Activated CD4-positive, alpha-beta memory T cell treated with anti-CD3 and anti-CD28 coated beads, Interleukin-2, amount 10 ng/mL, durations not matched to agents 7 days and 5 days (primary cell): ENCODE results near the gene KDSR. TPM values are rescaled to one million over a fixed set of nuclear protein-coding genes. Genes with fewer than 3 reads are reported as not detected.
A peak's percentile ranks its signal among the peaks of the same experiment; 100 is the strongest.

Source experiments
- CTCF ChIA-PET: fragments of 350-600 bp; sonication (Branson Sonifier 250); formaldehyde crosslinking; loops from one replicate; lab custom pipeline; 2021; ENCODE audit warnings: antibody characterized with exemption, inconsistent platforms; lab: Charles Lee
- POLR2A ChIA-PET: fragments of 350-600 bp; sonication (Branson Sonifier 250); formaldehyde crosslinking; loops from one replicate; lab custom pipeline; 2021; ENCODE audit warnings: antibody characterized with exemption; lab: Charles Lee
- DNase-seq: peaks from one replicate; pipeline ENCODE4 v3.0.0-alpha.2; 2020
- H3K27ac Mint-ChIP-seq: one replicate; pipeline ENCODE4 v1.8.0; 2021; ENCODE audit warnings: mild to moderate bottlenecking, mixed read lengths
- H3K27me3 Mint-ChIP-seq: one replicate; pipeline ENCODE4 v1.8.0; 2021; ENCODE audit warnings: mixed read lengths
- H3K36me3 Mint-ChIP-seq: one replicate; pipeline ENCODE4 v1.8.0; 2021; ENCODE audit warnings: low read depth, mixed read lengths
- H3K4me1 Mint-ChIP-seq: one replicate; pipeline ENCODE4 v1.8.0; 2021; ENCODE audit warnings: mixed read lengths
- H3K4me3 Mint-ChIP-seq: one replicate; pipeline ENCODE4 v1.8.0; 2021; ENCODE audit warnings: mild to moderate bottlenecking, mixed read lengths
- H3K9me3 Mint-ChIP-seq: one replicate; pipeline ENCODE4 v1.8.0; 2021; ENCODE audit warnings: mixed read lengths
- total RNA-seq, 2 experiments: library from RNA; stranded (reverse); gene quantifications; one replicate each; pipeline ENCODE4 v1.2.3, GENCODE V29; 2021

The KDSR gene
- total RNA-seq, 2 experiments from 2014 or later, result 60.9 to 66.4 TPM

DNA sequence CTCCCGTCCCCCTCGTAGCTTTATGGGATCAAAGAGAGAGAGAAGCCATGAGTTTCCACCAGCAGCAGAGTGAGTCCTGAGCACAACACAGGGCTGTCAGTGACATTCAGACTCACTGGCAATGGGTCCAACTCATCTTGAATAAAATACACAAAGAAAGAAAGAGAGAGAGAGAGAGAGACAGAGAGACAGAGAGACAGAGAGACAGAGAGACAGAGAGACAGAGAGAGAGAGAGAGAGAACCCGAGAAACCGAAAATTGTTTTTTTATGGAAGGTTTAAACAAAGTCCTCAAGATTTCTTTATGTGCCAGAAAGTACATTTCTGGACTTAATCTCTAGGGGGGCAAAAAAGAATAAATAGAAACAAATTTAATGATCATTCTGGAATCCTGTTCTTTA lies 35.9 kb downstream of the KDSR start:
- ChIA-PET CTCF (interaction anchor here (0.8 to 3.2 kb wide), 5 partner anchors 8 to 314 kb away, joined by 3 to 15 read pairs (median 7); no protein-coding TSS in a partner anchor), POLR2A (no interaction called here)
- H3K9me3 Mint-ChIP-seq, result no peaks in the 10 kb centered on the region
- H3K4me1 Mint-ChIP-seq, result peaks cover under 1% of the 10 kb centered on the region
- DNase-seq, result no peak
- H3K4me3 Mint-ChIP-seq, result no peak overlapping the region
- peaks cover 37% of the 10 kb centered on the region for H3K36me3 Mint-ChIP-seq
- no peak overlapping the region for H3K27ac Mint-ChIP-seq
- no peaks in the 10 kb centered on the region for H3K27me3 Mint-ChIP-seq

DNA sequence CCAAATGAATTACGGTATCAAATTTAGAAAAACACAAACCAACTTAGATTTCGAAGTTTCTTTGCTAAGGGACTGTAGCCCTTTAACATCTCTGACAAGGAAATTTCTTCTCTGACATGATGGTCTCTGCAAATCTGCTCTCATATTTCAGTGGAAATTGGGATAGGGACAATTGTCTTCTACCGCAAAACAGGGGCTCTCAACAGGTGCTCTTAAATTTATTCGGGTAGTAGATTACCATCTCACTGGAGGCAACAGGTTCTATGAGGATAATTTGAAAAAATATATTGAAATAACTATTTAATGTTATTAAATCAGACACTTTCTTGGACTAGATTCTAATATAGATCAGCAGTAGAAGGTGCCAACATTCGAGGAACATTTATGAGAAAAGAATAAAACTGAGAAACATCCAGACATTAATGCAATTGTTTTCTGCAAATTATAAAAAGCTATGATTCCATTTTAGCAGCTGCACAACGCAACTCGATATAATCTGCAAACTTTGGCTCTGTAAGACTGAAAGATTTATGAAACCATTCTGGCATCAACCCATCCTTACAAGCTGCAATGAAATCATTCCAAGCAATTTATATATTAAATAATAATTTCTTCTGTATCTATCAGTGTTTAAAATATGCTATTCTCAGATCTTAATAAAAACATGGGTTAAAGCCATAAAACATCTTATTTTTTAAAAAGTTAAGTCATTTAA lies 37.4 kb downstream of the KDSR start:
- Mint-ChIP-seq H3K27ac (no peak overlapping the region), H3K27me3 (no peaks in the 10 kb centered on the region), H3K4me1 (no peaks in the 10 kb centered on the region), H3K9me3 (no peaks in the 10 kb centered on the region), H3K36me3 (peaks cover 25% of the 10 kb centered on the region), H3K4me3 (no peak overlapping the region)
- no peak for DNase-seq
- CTCF ChIA-PET, result interaction anchor here (1.6 kb wide), 1 partner anchor 312 kb away, joined by 7 read pairs; no protein-coding TSS in a partner anchor
- POLR2A ChIA-PET, result no interaction called here

DNA sequence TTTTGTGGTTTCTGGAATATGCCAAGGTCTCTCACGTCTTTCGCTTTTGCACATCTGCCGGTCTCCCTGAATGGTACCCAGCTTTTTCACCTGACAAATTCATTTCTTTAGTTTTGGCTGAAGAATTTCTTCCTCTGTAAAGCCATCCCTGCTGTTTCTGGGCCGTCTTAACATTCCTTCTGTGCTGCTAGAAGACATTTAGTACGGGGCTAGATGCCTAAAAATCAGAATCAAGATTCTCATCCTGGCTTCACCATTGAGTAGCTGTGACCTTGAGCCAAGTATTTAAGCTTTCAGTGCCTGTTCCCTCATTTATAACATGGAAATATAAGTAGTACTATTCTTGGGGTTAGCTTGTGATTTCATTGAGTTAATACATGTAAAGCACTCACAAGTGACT lies 41.0 kb downstream of the KDSR start:
- Mint-ChIP-seq H3K4me3 (no peak overlapping the region), H3K27me3 (no peaks in the 10 kb centered on the region), H3K4me1 (peaks cover 17% of the 10 kb centered on the region), H3K9me3 (no peaks in the 10 kb centered on the region), H3K27ac (no peak overlapping the region), H3K36me3 (peaks cover 2% of the 10 kb centered on the region)
- CTCF ChIA-PET, result interaction anchor here (1.0 to 7.2 kb wide), 9 partner anchors 8 to 308 kb away, joined by 3 to 74 read pairs (median 5); no protein-coding TSS in a partner anchor
- no peak for DNase-seq
- POLR2A ChIA-PET, result interaction anchor here (1.6 kb wide), 1 partner anchor 40 kb away, joined by 3 read pairs; no protein-coding TSS in a partner anchor

DNA sequence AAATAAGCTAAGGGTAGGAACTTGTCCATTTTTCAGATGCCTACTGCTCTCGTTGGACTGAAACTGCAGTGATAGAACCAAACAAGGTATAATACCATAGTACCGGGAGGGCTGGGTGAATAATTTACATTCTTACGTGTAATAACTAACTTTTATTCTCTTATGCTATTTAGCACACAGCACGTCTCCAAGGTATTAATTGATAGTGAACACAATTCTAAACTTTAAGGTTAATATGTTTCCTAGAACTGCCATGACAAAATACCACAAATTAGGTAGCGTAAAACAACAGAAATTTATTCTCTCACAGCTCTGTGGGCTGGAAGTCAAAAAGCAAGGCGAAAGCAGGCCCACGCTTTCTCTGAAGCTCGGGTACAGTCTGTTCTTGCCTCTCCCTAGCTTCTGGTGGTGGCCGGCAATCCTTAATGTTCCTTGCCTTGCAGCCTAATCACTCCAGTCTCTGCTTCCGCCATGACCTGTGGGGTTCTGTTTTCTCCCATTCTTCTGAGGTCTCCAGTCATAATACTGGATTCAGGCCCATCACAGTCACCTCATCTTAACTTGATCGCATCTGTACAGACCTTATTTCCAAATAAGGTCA lies 41.8 kb downstream of the KDSR start:
- Mint-ChIP-seq H3K36me3 (no peaks in the 10 kb centered on the region), H3K4me3 (no peak overlapping the region)

DNA sequence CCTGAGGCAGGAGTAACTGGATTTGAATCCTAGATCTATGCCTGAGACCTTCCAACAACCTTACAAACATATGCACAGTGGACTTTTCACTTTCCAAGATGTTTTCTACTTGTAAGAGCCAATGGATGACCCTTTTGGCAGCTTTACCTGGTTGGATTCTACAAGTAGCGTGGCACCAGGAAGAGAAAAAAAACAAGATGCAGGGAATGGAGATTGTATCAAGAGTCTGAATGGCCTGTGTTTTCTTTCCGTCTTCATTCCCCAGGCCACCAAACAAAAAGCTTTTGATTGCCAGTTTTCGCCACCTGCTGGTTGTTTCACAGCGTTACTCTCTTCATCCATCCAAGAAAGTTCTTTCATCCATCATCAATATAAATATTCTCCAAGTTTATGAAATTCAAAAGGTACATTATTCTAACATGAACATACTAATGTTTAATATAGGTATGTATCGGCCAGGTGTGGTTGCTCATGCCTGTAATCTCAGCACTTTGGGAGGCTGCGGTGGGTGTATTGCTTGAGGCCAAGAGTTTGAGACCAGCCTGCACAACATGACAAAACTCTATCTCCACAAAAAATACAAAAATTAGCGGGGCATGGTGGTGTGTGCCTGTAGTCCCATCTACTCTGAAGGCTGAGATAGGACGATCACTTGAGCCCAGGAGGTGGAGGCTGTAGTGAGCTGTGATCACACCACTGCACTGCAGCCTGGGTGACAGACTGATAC lies 43.9 kb downstream of the KDSR start:
- Mint-ChIP-seq H3K27ac (no peak overlapping the region), H3K27me3 (no peaks in the 10 kb centered on the region), H3K9me3 (no peaks in the 10 kb centered on the region), H3K4me1 (peaks cover 20% of the 10 kb centered on the region), H3K36me3 (peaks cover 12% of the 10 kb centered on the region), H3K4me3 (no peak overlapping the region)
- peak; percentile 64 for DNase-seq
- POLR2A ChIA-PET, result interaction anchor here (1.0 to 2.5 kb wide), 6 partner anchors 17 to 306 kb away, joined by 3 to 12 read pairs (median 4); partner anchors contain the start of gene VPS4B
- CTCF ChIA-PET, result interaction anchor here (0.7 to 7.2 kb wide), 22 partner anchors 9 to 305 kb away, joined by 3 to 74 read pairs (median 4); no protein-coding TSS in a partner anchor

More for the DNA sequence above, 41.8 kb downstream of the KDSR start:
- H3K4me1 Mint-ChIP-seq, result peaks cover 20% of the 10 kb centered on the region
- no peak overlapping the region for H3K27ac Mint-ChIP-seq
- ChIA-PET CTCF (interaction anchor here (1.0 to 7.2 kb wide), 8 partner anchors 7 to 307 kb away, joined by 4 to 74 read pairs (median 6); no protein-coding TSS in a partner anchor), POLR2A (no interaction called here)
- H3K27me3 Mint-ChIP-seq, result no peaks in the 10 kb centered on the region
- DNase-seq, result no peak
- H3K9me3 Mint-ChIP-seq, result no peaks in the 10 kb centered on the region

DNA sequence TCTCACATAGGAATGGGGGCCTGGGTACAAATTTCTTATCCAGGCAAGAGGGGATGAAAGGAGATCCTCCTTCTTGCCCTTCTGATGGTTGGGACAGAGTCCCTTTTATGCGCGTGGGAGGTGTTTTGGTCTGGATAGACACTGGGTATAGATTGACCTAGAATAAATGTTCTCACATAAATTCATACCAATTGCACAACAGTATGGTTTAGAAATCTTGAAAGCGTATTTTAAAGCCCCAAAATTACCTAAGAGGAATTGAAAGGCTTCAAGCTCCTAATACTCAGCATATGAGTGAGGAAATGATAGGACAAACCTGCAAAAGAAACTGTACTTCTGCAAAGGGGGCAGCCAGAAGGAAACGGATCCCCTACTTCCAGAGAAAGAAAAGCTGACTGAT lies 44.8 kb downstream of the KDSR start:
- Mint-ChIP-seq H3K4me1 (peaks cover 20% of the 10 kb centered on the region), H3K36me3 (peaks cover 21% of the 10 kb centered on the region), H3K9me3 (no peaks in the 10 kb centered on the region), H3K4me3 (peak overlapping the region; percentile 17), H3K27me3 (no peaks in the 10 kb centered on the region), H3K27ac (no peak overlapping the region)
- CTCF ChIA-PET, result interaction anchor here (0.7 to 7.2 kb wide), 16 partner anchors 8 to 304 kb away, joined by 3 to 74 read pairs (median 6); no protein-coding TSS in a partner anchor
- POLR2A ChIA-PET, result interaction anchor here (0.7 to 2.5 kb wide), 7 partner anchors 18 to 305 kb away, joined by 3 to 12 read pairs (median 4); no protein-coding TSS in a partner anchor
- no peak for DNase-seq

DNA sequence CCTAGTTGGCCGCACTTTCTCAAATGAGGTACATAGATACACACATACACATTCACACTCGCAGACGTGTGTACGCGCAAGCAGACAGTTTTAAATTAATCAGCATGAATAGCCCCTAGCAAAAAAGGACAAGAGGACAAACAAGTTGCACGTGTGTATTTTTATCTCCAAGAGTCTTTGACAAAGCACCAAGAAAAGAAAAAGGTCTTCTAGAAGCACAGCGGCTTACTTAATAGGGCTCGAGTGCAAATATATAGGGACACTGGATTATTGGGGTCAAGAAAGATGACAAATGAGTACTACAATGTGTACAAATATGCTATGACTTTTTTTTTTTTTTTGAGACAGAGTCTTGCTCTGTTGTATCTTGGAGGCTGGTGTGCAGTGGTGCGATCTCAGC lies 45.7 kb downstream of the KDSR start:
- Mint-ChIP-seq H3K27me3 (no peaks in the 10 kb centered on the region), H3K36me3 (peaks cover 30% of the 10 kb centered on the region), H3K4me1 (peaks cover 22% of the 10 kb centered on the region), H3K4me3 (peak overlapping the region; percentile 82), H3K9me3 (no peaks in the 10 kb centered on the region), H3K27ac (peak overlapping the region; percentile 55)
- ChIA-PET CTCF (interaction anchor here (0.8 to 7.2 kb wide), 4 partner anchors 84 to 303 kb away, joined by 3 to 74 read pairs (median 14); no protein-coding TSS in a partner anchor), POLR2A (interaction anchor here (0.7 to 1.2 kb wide), 6 partner anchors 45 to 304 kb away, joined by 3 read pairs; no protein-coding TSS in a partner anchor)
- DNase-seq, result no peak

DNA sequence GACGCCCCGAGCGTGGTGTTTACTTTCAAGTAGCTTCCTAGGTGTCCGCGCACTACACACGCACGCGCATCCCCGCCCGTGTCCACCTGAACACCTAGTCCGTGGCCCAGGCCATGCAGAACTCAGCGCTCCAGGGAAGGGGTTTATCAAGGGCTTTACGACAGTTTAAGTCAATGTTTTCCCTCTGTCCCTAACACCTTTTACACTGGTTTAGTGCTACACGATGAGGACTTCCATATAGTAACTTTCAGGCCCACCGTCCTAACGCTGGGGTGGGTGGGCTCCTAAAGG lies 46.1 kb downstream of the KDSR start:
- H3K4me1 Mint-ChIP-seq, result peaks cover 22% of the 10 kb centered on the region
- H3K9me3 Mint-ChIP-seq, result no peaks in the 10 kb centered on the region
- CTCF ChIA-PET, result interaction anchor here (3.5 to 7.2 kb wide), 2 partner anchors 119 to 303 kb away, joined by 18 to 74 read pairs; no protein-coding TSS in a partner anchor

DNA sequence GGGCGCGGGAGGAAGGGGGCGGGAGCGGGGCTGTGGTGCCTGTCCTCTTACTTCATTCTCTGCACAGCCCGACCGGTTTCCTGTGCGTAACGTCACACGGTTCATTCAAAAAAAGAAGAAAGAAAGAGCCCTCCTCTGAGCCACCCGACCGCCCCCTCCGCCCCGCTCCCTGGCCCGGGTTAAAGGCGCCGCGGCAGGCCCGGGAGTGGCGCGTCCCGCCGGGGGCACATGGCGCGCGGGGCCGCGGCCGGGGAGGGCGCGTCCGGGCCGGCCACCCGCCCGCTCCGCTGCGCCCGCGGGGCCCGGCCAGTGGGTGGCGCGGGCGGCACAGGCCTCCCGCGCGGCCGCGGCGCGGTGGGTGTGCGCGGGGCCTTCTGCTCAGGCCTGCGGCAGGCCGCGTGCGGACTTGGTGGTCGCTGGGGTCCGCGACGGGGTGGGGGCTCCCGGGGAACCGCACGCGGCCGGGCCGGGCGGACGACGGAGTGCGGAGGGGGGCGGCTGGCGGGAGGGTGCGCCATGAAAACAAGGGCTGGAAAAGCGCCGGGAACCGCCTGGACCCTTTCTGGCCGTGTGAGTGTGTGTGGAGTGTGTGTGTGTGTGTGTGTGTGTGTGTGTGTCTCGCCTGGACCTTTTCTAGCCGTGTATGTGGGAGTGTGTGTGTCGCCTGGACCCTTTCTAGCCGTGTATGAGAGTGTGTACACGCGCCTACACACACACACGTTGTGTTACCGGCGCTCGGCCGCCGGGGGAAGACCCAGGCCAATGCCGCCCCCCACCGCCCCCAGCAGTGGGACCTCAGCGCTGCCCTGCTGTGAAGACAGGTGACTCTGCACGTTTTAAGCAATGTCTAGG lies 46.7 kb downstream of the KDSR start:
- Mint-ChIP-seq H3K27ac (peak overlapping the region; percentile 67), H3K4me3 (peak overlapping the region; percentile 92), H3K4me1 (peaks cover 24% of the 10 kb centered on the region), H3K36me3 (peaks cover 40% of the 10 kb centered on the region), H3K27me3 (no peaks in the 10 kb centered on the region), H3K9me3 (no peaks in the 10 kb centered on the region)
- ChIA-PET CTCF (interaction anchor here (1.2 to 7.2 kb wide), 11 partner anchors 19 to 302 kb away, joined by 3 to 74 read pairs (median 30); no protein-coding TSS in a partner anchor), POLR2A (interaction anchor here (0.6 to 4.2 kb wide), 16 partner anchors 10 to 303 kb away, joined by 3 to 112 read pairs (median 11); no protein-coding TSS in a partner anchor)
- DNase-seq, result peak; percentile 87

More for the DNA sequence above, 46.1 kb downstream of the KDSR start:
- Mint-ChIP-seq H3K4me3 (peak overlapping the region; percentile 82), H3K36me3 (peaks cover 34% of the 10 kb centered on the region), H3K27ac (peak overlapping the region; percentile 67), H3K27me3 (no peaks in the 10 kb centered on the region)
- POLR2A ChIA-PET, result interaction anchor here (0.8 to 1.2 kb wide), 4 partner anchors 45 to 303 kb away, joined by 3 read pairs; no protein-coding TSS in a partner anchor
- no peak for DNase-seq

DNA sequence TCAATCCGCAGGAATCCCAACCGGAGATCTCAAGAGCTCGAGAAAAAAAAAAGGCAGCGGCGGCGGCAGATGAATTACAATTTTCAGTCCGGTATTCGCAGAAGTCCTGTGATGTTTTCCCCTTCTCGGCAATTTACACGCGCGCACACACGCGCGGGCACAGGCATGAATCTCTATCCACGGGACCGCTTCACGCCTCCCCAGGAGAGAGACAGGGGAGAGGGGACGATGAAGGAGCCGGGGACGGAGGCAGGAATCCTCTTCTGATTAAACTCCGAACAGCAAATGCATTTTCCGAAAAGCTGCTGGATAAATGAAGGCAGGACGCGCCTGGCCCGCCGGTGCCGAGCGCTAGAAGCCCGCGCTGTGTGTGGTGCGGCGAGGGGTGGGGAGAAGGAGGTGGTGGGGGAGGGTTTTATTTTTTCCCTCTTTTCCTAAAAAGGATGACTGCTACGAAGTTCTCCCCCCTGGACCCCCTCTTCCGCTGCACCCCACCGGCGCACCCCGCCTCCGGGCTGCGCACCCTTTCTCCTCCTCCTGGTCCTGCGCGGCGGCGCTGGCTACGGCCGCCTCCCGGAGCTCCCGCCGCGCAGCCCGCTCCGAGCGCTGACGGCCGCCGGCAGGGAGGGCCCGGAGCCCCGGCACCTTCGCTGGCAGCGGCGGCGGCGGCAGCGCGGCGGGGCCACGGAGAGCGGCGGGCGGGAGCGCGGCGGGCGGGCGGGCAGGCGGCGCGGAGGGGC lies 47.5 kb downstream of the KDSR start, which contains the start of gene BCL2:
Gene BCL2 (minus strand): TSS at position 387 of the 740 bp plus-strand sequence.
- CTCF ChIA-PET, result interaction anchor here (0.6 to 3.7 kb wide), 22 partner anchors 19 to 302 kb away, joined by 3 to 58 read pairs (median 13); no protein-coding TSS in a partner anchor
- Mint-ChIP-seq H3K36me3 (peaks cover 48% of the 10 kb centered on the region), H3K4me1 (peaks cover 32% of the 10 kb centered on the region), H3K27me3 (no peaks in the 10 kb centered on the region), H3K27ac (peak within 1 kb of the TSS; percentile 92), H3K4me3 (peak within 1 kb of the TSS; percentile 92), H3K9me3 (no peaks in the 10 kb centered on the region)
- DNase-seq, result no peak
- POLR2A ChIA-PET, result interaction anchor here (0.6 to 4.2 kb wide), 19 partner anchors 9 to 185 kb away, joined by 3 to 112 read pairs (median 16); partner anchors contain the start of gene VPS4B
